Skeletal muscle tissue (tissue), 4 donors: ENCODE results near the gene KIZ. TPM values are rescaled to one million over a fixed set of nuclear protein-coding genes. Genes with fewer than 3 reads are reported as not detected.

Source experiments
- H3K27ac ChIP-seq: one replicate; pipeline ENCODE4 v1.7.0; 2013; ENCODE audit warnings: mild to moderate bottlenecking, low read depth, low read length, inconsistent platforms
- H3K27me3 ChIP-seq, 3 donors: one replicate each; pipeline ENCODE4 v1.7.0; 2013; ENCODE audit warnings: low read length in 3 of 3; ENCODE audit not compliant: control insufficient read depth in 3 of 3, insufficient read depth in 3 of 3
- H3K36me3 ChIP-seq, 3 donors: one replicate each; pipeline ENCODE4 v1.7.0; 2013; ENCODE audit warnings: low read length in 3 of 3; ENCODE audit not compliant: control insufficient read depth in 3 of 3, insufficient read depth in 3 of 3
- H3K4me1 ChIP-seq, 3 donors: one replicate each; pipeline ENCODE4 v1.7.0; 2013; ENCODE audit warnings: low read length in 3 of 3, mild to moderate bottlenecking in 3 of 3; ENCODE audit not compliant: control insufficient read depth in 3 of 3, insufficient read depth in 3 of 3
- H3K4me3 ChIP-seq, 3 donors: one replicate each; pipeline ENCODE4 v1.7.0; 2013; ENCODE audit warnings: low read length in 3 of 3
- H3K9ac ChIP-seq, 3 donors: one replicate each; pipeline ENCODE4 v1.7.0; 2013; ENCODE audit warnings: low read length in 3 of 3, mild to moderate bottlenecking in 3 of 3, moderate library complexity in 2 of 3, low read depth in 1 of 3
- H3K9me3 ChIP-seq, 3 donors: one replicate each; pipeline ENCODE4 v1.7.0; 2013; ENCODE audit warnings: low read length in 3 of 3; ENCODE audit not compliant: control insufficient read depth in 3 of 3
- total RNA-seq: library from RNA; depleted of rRNA; stranded (reverse); fragments of >200 nt; gene quantifications from one replicate; pipeline ENCODE4 v1.2.3, GENCODE V29; 2014
- donor health status: Osteomylitis.

Gene KIZ
- total RNA-seq, 1 donor from 2014 or later, result 8.9 TPM

DNA sequence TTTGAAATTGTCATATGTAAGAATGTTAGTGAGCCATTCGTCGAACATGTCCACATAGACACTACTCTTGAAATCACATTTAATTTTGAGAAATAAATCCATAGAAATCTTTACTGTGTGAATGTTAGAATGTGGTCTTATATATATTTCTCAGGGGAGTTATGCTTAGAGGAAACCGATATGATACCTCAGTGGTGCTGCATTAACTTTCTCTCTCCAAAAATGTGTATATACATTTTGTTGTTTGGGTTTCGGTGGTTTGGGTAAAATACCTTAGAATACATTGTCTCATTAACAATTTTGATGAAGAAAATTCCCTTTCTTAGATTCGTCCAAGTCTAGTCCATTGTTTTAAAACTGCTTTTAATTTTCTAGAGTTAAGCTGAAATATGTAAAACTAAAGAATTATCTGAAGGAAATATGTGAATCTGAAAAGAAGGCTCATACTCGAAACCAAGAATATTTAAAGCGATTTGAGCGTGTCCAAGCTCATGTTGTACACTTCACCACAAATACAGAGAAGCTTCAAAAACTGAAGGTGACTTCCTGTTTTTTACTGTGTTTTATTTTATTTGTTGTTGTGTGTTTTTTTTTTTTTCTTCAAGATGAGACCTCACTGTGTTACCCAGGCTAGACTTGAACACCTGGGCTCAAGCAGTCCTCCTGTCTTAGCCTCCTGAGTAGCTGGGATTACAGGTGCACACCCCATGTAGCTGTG lies 10.3 kb downstream of the KIZ start:
- H3K27me3 ChIP-seq, result no peaks in the 10 kb centered on the region
- H3K27ac ChIP-seq, result no peak overlapping the region
- no peak overlapping the region for H3K4me3 ChIP-seq
- peaks cover 0 to 15% (median 7%) of the 10 kb centered on the region in 3 donors for H3K4me1 ChIP-seq
- H3K9me3 ChIP-seq, result no peaks in the 10 kb centered on the region
- H3K36me3 ChIP-seq, result peaks cover 0 to 13% (median 5%) of the 10 kb centered on the region in 3 donors
- no peak overlapping the region for H3K9ac ChIP-seq

DNA sequence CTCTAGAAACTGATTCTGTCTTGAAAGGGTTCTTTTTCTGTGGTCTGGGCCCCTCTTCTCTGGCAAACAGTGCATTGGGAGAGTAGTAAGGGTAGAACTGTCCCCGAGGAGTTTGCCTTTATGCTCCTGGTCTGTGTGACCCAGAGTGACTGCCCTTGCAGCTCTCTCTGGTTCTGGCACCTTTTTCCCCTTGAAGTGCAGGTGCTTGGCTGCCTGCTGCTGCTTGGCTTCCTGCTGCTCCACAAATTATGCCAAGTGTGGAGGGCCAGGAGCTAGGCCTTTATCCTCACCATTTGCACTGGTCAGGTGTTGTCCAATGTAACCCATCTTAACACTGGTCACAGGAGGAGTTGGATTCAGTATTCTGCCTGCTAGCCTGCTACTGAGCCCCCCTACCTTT lies 11.2 kb downstream of the KIZ start:
- Histone ChIP-seq H3K9ac (peak overlapping the region in 1 of 3 donors; percentile 18), H3K36me3 (peaks cover 4 to 18% (median 9%) of the 10 kb centered on the region in 3 donors), H3K9me3 (no peaks in the 10 kb centered on the region), H3K27ac (no peak overlapping the region), H3K4me3 (no peak overlapping the region), H3K4me1 (peaks cover 0 to 15% (median 7%) of the 10 kb centered on the region in 3 donors), H3K27me3 (no peaks in the 10 kb centered on the region)

DNA sequence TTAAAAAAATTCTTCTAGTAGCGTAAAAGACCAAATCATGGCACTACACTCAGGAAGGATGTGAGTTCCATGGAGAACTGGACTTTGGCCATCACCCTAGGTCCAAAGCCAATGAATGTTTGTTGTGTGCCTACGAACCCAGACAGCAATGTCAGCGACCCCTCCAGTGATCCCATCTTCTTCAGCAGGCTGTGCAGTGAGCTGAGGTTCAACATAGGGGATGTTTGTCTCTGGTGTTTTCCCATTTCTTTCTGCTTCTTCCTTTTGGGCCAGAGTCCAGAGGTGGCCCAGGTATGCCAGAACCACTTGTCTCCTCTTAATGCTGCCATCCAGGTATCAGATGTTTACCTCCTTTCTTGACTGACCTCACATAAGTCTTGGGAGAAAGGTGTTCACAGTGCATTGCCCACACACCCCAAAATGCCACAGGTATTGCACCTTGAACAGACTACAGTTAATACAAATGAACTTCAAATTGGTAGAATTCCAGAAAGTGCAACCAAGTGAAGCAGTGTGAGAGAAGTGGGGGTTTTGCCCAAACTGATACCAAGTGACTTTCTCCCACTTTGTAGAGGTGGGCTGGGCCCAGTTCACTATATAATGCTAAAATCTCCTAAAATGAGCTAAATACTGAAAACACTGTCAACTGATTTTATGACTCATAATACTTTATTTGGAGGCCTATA lies 14.1 kb downstream of the KIZ start:
- Histone ChIP-seq H3K9ac (no peak overlapping the region), H3K4me3 (no peak overlapping the region), H3K9me3 (no peaks in the 10 kb centered on the region), H3K36me3 (peaks cover 4 to 14% (median 9%) of the 10 kb centered on the region in 3 donors), H3K27ac (no peak overlapping the region), H3K27me3 (no peaks in the 10 kb centered on the region), H3K4me1 (peaks cover 0 to 5% (median 3%) of the 10 kb centered on the region in 3 donors)

GRCh38 chr20:21141825-21142224 lies 15.9 kb downstream of the KIZ start:
- Histone ChIP-seq H3K27me3 (no peaks in the 10 kb centered on the region), H3K9ac (no peak overlapping the region), H3K4me3 (no peak overlapping the region), H3K36me3 (peaks cover 4 to 13% (median 9%) of the 10 kb centered on the region in 3 donors), H3K9me3 (no peaks in the 10 kb centered on the region), H3K4me1 (peaks cover 0 to 5% (median 2%) of the 10 kb centered on the region in 3 donors), H3K27ac (no peak overlapping the region)

GRCh38 chr20:21143194-21143890 lies 17.5 kb downstream of the KIZ start:
- H3K9me3 ChIP-seq, result no peaks in the 10 kb centered on the region
- H3K27ac ChIP-seq, result no peak overlapping the region
- no peaks in the 10 kb centered on the region for H3K4me1 ChIP-seq
- H3K4me3 ChIP-seq, result no peak overlapping the region
- H3K9ac ChIP-seq, result no peak overlapping the region
- H3K36me3 ChIP-seq, result peaks cover 9 to 15% (median 9%) of the 10 kb centered on the region in 3 donors
- H3K27me3 ChIP-seq, result no peaks in the 10 kb centered on the region

DNA sequence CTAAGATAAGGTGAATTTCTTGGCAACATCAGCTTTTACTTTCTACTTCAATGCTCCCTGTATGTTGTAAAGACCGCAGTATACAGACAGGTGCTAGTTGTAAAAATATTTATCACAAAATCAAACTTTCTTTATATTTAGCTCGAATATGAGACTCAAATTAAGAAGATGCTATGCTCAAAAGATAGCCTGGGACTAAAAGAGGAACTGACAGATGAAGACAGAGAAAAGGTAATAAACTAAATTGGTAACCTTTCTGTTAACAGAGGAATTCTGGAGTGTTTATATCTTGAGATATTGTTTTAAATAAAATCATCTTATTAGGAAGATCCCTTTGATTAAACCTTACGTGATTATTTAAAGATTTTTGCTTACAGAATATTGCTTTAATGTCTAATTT lies 19.5 kb downstream of the KIZ start:
- Histone ChIP-seq H3K27ac (no peak overlapping the region), H3K4me1 (no peaks in the 10 kb centered on the region), H3K9ac (no peak overlapping the region), H3K4me3 (no peak overlapping the region), H3K27me3 (no peaks in the 10 kb centered on the region), H3K36me3 (peaks cover 4 to 15% (median 13%) of the 10 kb centered on the region in 3 donors), H3K9me3 (no peaks in the 10 kb centered on the region)

- Histone ChIP-seq H3K4me1 (no peaks in the 10 kb centered on the region), H3K9me3 (no peaks in the 10 kb centered on the region), H3K36me3 (peaks cover 4 to 14% (median 13%) of the 10 kb centered on the region in 3 donors), H3K27me3 (no peaks in the 10 kb centered on the region), H3K9ac (no peak overlapping the region), H3K27ac (no peak overlapping the region), H3K4me3 (no peak overlapping the region)
Measured at GRCh38 chr20:21146215-21146614, 20.3 kb downstream of the KIZ start.

DNA sequence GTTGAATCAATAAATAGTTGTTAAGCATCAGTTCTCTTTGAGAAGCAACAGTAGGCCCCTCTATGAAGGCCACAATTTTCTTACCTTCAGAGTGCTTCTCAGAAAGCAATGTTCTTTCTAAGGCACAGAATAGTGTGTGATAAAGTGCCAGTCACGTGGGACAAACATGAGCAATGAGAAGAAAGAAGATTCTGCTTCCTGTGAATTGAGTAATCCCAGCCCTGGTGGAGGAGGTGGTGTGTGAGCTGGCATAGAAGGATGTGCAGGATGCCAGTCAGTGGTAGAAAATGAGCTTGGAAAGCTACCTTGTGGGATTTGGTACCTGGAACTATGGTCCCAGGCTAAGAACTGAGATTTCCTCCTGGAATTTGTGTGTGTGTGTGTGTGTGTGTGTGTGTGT lies 21.7 kb downstream of the KIZ start:
- H3K27ac ChIP-seq, result no peak overlapping the region
- H3K4me1 ChIP-seq, result peaks cover 0 to 3% (median 0%) of the 10 kb centered on the region in 3 donors
- no peak overlapping the region for H3K9ac ChIP-seq
- no peak overlapping the region for H3K4me3 ChIP-seq
- H3K36me3 ChIP-seq, result peaks cover 0 to 9% (median 9%) of the 10 kb centered on the region in 3 donors
- H3K9me3 ChIP-seq, result no peaks in the 10 kb centered on the region
- no peaks in the 10 kb centered on the region for H3K27me3 ChIP-seq

DNA sequence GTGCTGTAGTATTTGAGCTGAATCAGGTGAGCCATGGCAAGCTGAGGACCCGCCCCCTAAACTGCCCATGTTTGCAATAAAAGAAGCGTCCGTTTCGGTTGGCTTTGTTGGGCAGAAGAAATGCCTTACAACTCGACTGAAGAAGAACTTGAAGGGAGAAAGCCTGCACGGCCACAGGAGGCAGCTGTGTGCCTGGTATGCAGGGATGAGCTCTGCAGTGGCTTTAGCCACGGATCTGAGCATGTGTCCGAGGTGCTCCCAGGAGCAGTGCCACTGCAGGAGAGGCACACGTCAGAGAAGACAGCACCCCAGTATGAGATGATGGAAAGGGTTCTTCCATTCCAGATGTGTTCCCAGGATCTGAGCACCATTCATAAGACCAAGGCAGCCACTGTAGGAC lies 23.5 kb downstream of the KIZ start:
- H3K4me3 ChIP-seq, result no peak overlapping the region
- H3K27ac ChIP-seq, result no peak overlapping the region
- H3K27me3 ChIP-seq, result no peaks in the 10 kb centered on the region
- H3K36me3 ChIP-seq, result peaks cover 0 to 9% (median 9%) of the 10 kb centered on the region in 3 donors
- peaks cover 0 to 3% (median 0%) of the 10 kb centered on the region in 3 donors for H3K4me1 ChIP-seq
- H3K9ac ChIP-seq, result no peak overlapping the region
- no peaks in the 10 kb centered on the region for H3K9me3 ChIP-seq

DNA sequence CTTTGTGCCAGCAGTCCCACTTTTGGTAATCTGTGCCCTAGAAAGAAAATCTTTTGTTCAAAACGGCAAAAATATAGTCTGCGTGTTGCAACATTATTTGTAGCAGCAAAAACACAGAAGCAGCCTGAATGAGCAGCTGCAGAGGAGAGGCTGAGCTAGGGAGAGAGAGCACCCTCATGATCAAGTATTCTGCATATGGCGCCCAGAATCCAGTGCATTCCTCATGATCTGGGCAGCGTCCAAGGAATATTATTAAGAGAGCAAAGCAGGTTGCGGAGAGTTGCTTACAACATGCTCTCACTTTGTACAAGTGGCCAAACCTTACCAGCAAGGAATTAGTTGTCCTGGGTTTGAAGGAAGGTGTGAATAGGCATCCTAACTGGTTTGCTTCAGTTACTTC lies 25.9 kb downstream of the KIZ start:
- no peaks in the 10 kb centered on the region for H3K27me3 ChIP-seq
- no peak overlapping the region for H3K27ac ChIP-seq
- H3K4me1 ChIP-seq, result peaks cover 0 to 3% (median 0%) of the 10 kb centered on the region in 3 donors
- no peak overlapping the region for H3K9ac ChIP-seq
- peaks cover 0 to 9% (median 9%) of the 10 kb centered on the region in 3 donors for H3K36me3 ChIP-seq
- no peak overlapping the region for H3K4me3 ChIP-seq
- no peaks in the 10 kb centered on the region for H3K9me3 ChIP-seq
